ENCODE results near the gene RRP9.

RRP9 gene

DNA sequence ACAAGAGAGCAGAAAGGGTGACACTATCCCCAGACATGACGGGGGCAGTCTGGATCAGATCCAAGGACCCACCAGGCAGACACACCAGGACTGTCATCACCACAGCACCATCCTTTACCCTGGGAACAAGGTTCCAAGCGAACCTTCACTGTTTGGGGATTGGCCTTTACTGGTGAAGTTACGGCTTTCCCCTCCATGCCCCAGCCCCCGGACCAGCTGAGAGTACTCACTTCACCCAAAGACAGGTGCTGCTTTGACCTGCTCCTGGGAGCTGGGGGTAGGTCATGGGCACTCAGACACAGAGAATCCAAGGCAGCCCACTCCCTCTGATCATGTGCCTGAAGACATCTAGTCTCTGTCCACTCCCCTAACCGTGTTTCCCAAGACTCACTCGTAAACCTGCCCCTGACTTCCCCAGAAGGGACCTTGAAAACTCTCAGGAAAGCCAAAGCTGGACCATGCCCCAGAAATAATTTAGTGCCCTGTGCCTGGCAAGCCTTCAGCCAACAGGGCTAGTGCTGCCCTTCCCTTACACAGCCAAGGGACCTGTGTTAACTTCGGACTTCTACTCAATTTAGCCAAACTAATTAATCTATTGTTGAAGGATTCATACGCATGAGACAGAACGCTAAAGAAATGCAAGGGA, 2.8 kb downstream of the RRP9 start:
- Histone ChIP-seq H3K9me2 (replicated peaks; ENCODE audit: insufficient read depth, low read length) (no peaks in the 10 kb centered on the region), H3K27ac (ENCODE audit: low read length) (no peak overlapping the region), H3K4me1 (ENCODE audit: low read length) (peaks cover 15% of the 10 kb centered on the region), H3K79me2 (ENCODE audit: low read length) (peaks cover 44% of the 10 kb centered on the region), H3F3A (ENCODE audit: insufficient read depth, low read length) (no peaks in the 10 kb centered on the region), H3K9me3 (replicated peaks; ENCODE audit: insufficient read depth, low read length) (no peaks in the 10 kb centered on the region), H3K36me3 (replicated peaks; ENCODE audit: insufficient read depth, low read length) (peaks cover 5% of the 10 kb centered on the region; the same call in 1 of the 2 replicates), H2AFZ (ENCODE audit: low read length) (no peak overlapping the region), H3K4me2 (ENCODE audit: low read depth, low read length) (no peak overlapping the region), H3K4me3 (ENCODE audit: low read length) (no peak overlapping the region), H3K9ac (ENCODE audit: low read length) (no peak overlapping the region), H4K20me1 (ENCODE audit: insufficient read depth, low read length) (0 out of 2 replicates have a peak, but pooled peaks cover 2% of the 10 kb centered on the region), H3K27me3 (replicated peaks; ENCODE audit: insufficient read depth, low read length) (no peaks in the 10 kb centered on the region)
- DNase-seq = no peak
- no peak for TF ChIP-seq CTCF (IDR thresholded peaks at IDR 0.05; ENCODE audit: low read length)
- no peak for TF ChIP-seq EZH2phosphoT487 (IDR thresholded peaks at IDR 0.05; ENCODE audit: low read length)
- no peak for TF ChIP-seq EZH2 (optimal IDR thresholded peaks at IDR 0.05; ENCODE audit: low read depth, low read length)

GRCh38 chr3:51937611-51938450, 3.9 kb downstream of the RRP9 start:
- Histone ChIP-seq H3K4me1 (ENCODE audit: low read length) (peaks cover 10% of the 10 kb centered on the region), H3K27me3 (replicated peaks; ENCODE audit: insufficient read depth, low read length) (no peaks in the 10 kb centered on the region), H3K9me3 (replicated peaks; ENCODE audit: insufficient read depth, low read length) (no peaks in the 10 kb centered on the region), H2AFZ (ENCODE audit: low read length) (no peak overlapping the region), H3K4me3 (ENCODE audit: low read length) (no peak overlapping the region), H3F3A (ENCODE audit: insufficient read depth, low read length) (no peaks in the 10 kb centered on the region), H4K20me1 (ENCODE audit: insufficient read depth, low read length) (0 out of 2 replicates have a peak, but pooled peaks cover 2% of the 10 kb centered on the region), H3K79me2 (ENCODE audit: low read length) (peaks cover 44% of the 10 kb centered on the region), H3K9me2 (replicated peaks; ENCODE audit: insufficient read depth, low read length) (no peaks in the 10 kb centered on the region), H3K27ac (ENCODE audit: low read length) (no peak overlapping the region), H3K36me3 (replicated peaks; ENCODE audit: insufficient read depth, low read length) (peaks cover 5% of the 10 kb centered on the region; the same call in 1 of the 2 replicates), H3K4me2 (ENCODE audit: low read depth, low read length) (no peak overlapping the region), H3K9ac (ENCODE audit: low read length) (no peak overlapping the region)
- TF ChIP-seq EZH2 (optimal IDR thresholded peaks at IDR 0.05; ENCODE audit: low read depth, low read length) (no peak), EZH2phosphoT487 (IDR thresholded peaks at IDR 0.05; ENCODE audit: low read length) (no peak), CTCF (IDR thresholded peaks at IDR 0.05; ENCODE audit: low read length) (no peak)
- DNase-seq = no peak

GRCh38 chr3:51937014-51937413, 4.7 kb downstream of the RRP9 start:
- H2AFZ ChIP-seq (ENCODE audit: low read length) = no peak overlapping the region
- no peaks in the 10 kb centered on the region for H3K27me3 ChIP-seq (replicated peaks; ENCODE audit: insufficient read depth, low read length)
- no peak overlapping the region for H3K4me3 ChIP-seq (ENCODE audit: low read length)
- no peak for TF ChIP-seq EZH2phosphoT487 (IDR thresholded peaks at IDR 0.05; ENCODE audit: low read length)
- H3K4me2 ChIP-seq (ENCODE audit: low read depth, low read length) = no peak overlapping the region
- H3K79me2 ChIP-seq (ENCODE audit: low read length) = peaks cover 44% of the 10 kb centered on the region
- no peaks in the 10 kb centered on the region for H3F3A ChIP-seq (ENCODE audit: insufficient read depth, low read length)
- DNase-seq = no peak
- 0 out of 2 replicates have a peak, but pooled peaks cover 2% of the 10 kb centered on the region for H4K20me1 ChIP-seq (ENCODE audit: insufficient read depth, low read length)
- peaks cover 5% of the 10 kb centered on the region; the same call in 1 of the 2 replicates for H3K36me3 ChIP-seq (replicated peaks; ENCODE audit: insufficient read depth, low read length)
- H3K9me3 ChIP-seq (replicated peaks; ENCODE audit: insufficient read depth, low read length) = no peaks in the 10 kb centered on the region
- H3K27ac ChIP-seq (ENCODE audit: low read length) = no peak overlapping the region
- no peaks in the 10 kb centered on the region for H3K9me2 ChIP-seq (replicated peaks; ENCODE audit: insufficient read depth, low read length)
- H3K4me1 ChIP-seq (ENCODE audit: low read length) = peaks cover 10% of the 10 kb centered on the region
- no peak overlapping the region for H3K9ac ChIP-seq (ENCODE audit: low read length)

Data from MM.1S (cell line).